Hematopoietic multipotent progenitor cell treated with erythropoietin and hydrocortisone succinate and interleukin-3 and kit ligand, for 6 days (in vitro differentiated cells): ENCODE results near the gene HSP90AA1.
"Not testable (repeated sequence)": the region's sequence is repeated elsewhere in the genome, so short reads cannot be mapped to it uniquely, and the experiment has no call there.

Experiments used
- DNase-seq: peaks from one replicate; pipeline ENCODE4 v3.0.0-alpha.2; 2015

The HSP90AA1 gene

DNA sequence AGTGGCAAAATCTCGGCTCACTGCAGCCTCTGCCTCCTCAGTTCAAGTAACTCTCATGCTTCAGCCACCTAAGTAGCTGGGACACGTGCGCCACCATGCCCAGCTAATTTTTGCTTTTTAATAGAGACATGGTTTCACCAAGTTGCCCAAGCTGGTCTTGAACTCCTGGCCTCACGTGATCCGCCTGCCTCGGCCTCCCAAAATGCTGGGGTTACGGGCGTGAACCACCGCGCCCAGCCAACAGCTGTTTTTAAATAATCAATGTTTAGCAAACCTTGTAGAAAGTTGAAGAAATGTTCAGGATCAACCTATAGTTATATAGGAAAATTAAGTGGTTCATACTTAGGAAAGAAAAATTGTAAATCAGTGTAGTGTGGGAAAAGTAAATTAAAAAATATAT lies 6.0 kb upstream of the HSP90AA1 start:
- DNase-seq = no peak

DNA sequence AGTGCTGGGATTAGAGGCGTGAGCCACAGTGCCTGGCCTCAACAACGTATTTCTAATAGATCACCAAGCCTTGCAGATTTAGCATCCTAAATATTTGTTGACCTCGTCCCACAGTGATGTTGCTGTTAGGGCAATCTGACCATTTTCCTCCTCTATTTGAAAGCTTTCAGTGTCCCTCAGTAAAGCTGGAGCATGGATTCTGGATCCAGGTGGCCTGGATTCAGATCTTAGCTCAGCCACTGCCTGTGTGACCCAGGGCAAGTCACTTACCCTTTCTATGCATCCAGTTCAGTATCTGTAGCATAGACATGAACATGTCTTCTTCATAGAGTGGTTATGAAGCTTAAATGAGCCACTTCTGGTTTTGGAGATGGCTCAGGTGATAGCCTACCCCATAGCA lies 3.9 kb upstream of the HSP90AA1 start:
- no peak for DNase-seq

DNA sequence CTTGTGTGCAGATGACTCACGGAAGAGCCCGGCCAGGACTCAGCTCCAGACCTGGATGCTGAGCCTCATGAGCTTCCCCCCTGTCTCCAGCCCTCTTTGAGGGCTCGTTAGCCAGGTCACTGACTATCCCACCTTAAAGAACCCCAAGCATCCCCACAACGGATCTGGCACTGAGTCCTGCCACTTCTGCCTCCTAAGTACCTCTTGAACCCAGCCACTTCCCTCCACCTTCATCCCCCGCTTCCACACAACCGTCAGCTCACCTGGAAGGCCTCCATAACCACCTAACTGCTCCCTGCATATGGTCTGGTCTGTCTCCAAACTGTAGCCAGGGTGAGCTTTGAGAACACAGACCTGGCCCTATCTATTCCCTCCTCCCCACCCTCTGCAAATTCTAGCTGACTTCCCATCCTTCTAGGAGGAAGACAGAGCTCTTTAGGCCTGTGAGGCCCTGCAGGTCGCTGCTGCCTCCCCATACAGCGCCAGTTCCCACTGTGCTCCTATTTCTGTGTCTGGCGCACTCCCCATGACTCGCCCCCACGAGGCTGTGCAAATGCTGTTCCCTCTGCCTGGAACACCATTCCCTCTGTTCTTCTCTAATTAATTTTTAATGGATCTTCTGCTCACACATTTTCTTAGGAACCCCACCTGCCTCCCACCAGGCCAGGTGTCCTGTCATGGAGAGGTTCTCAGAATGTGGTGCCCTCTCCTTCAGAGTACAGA lies 2.9 kb upstream of the HSP90AA1 start:
- DNase-seq = no peak

DNA sequence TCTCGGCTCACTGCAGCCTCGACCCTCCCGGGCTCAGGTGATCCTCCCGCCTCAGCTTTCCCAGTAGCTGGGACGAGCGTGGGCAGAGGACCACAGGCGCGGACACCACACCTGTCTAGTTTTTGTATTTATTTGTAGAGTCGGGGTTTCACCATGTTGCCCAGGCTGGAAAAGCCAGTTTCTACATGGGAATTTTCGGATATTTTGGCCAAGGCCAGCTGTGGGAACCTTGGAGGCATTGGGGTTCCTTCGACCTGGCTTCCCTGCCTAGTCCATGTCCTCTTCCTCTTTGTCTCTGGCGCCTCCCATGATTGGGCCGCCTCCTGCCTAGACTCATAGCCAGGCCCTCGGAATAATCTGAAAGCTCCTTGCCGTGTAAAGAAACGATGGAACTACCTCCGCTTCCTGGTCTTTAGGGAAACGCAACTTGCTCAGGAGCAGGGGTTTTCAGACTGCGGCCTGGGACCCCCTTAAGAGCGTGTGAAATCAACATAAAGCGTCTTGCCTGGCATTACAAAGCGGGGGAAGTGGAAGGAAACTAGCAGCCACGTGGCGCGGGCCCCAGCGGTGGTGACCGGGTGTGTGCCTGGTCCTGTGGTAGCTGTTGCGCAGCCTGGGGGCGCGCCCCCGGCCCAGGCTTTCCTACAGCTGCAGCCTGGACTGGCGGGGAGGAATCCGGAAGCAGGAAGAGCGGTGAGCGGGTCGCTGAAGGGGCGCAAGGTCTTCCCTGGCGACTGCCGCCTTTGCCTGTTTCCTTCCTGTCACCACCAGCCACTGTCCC lies 1.4 kb upstream of the HSP90AA1 start:
- peak; percentile 75 for DNase-seq

DNA sequence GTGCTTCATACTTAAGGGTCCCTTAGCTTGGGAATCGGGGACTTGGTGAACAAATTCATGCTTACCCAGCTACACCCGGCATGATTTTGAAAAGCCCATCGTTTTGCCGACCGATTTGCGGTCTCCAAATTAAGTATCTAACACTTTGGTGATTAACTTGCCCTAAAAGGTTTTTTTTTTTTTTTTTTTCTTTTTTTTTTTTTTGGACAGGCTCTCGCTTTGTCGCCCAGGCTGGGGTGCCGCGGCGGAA lies 843 bp upstream of the HSP90AA1 start:
- DNase-seq = no peak

DNA sequence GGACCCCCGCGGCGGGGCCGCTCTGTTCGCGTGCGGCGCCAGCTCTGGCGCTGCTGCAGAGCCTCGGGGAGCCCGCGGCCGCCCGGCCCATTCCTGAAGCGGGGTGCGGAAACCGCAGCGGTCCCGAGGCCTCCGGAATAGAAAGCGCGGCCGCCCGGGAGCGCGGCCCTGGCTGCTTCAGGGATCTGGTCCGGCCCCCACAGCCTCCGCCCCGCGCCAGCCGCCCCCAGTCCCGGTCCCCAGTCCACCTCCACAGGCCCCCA lies 204 bp downstream of the HSP90AA1 start:
- DNase-seq = no peak

DNA sequence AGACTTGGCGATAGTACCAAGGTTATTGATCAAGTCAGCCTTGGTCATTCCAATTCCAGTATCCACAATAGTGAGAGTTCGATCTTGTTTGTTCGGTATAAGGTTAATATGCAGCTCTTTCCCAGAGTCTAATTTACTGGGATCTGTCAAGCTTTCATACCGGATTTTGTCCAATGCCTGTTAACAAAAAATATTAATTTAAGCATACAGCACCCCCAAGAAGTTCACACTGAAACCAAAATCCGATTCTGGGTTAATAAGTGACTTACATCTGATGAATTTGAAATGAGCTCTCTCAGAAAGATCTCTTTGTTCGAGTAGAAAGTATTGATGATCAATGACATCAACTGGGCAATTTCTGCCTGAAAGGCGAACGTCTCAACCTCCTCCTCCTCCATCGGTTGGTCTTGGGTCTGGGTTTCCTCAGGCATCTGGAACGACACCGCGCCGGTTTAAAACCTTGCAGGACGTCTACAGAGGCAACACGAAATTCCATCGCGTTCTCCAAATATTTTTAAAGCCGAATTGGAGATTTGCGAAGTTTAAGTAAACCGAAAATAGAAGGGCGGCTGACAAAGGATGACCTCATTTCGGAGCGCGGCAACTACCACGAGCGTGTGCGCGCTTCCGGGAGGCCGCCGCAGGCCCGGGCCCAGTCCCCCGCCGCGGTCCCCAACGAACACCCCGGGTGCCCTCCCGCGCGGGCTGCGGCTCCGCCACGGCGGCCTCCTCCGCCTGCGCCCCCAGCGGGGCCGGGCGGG lies 716 bp downstream of the HSP90AA1 start:
- peak; percentile 74 for DNase-seq

DNA sequence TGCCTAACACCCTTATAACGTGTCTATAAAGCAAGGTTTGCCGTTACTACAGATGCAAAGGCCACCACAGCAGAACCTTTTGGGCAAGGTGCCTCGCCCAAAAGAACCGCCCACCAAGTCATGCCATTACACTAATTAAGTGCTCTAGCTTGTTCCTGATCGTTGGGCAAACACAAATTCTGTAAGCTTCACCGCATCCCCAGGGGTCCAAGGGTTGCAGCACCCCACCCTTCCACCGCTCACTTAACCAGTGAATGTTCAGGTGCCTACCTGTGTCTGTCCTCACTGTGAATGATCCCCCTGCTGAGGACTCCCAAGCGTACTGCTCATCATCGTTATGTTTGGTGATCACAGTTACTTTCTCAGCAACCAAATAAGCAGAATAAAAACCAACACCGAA lies 1.4 kb downstream of the HSP90AA1 start:
- DNase-seq = peak; percentile 39

DNA sequence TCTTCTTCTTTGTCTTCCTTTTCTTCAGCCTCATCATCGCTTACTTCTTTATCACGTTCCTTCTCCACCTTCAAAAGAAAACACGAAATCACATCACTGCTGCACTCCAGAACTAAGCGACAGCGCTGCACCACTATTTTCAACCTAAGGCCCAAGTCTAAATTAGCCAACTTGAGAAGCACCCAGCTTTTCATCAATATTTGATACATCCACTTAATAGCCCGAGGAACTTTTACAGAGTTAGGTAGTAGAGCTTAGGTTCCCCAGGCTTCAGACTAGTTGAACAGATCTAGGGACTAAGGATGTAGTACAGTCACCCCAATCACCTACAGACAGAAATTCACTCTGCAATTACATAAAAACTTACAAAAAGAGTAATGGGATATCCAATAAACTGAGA lies 1.9 kb downstream of the HSP90AA1 start:
- peak; percentile 2 for DNase-seq

DNA sequence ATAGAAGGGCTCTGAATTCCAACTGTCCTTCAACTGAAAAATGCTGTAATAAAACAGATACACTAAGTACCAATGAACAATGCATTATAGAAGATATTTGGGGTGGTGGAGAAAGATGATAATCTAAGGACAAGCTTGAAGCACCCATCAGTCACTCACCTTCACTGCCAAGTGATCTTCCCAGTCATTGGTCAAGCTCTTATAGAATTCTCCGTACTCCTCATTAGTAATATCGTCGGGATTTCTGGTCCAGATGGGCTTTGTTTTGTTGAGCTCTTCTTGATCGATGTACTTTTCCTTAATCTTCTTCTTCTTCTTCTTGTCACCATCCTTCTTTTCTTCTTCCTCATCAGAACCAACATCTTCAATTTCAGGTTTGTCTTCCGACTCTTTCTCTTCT lies 2.3 kb downstream of the HSP90AA1 start:
- DNase-seq = not testable (repeated sequence)

DNA sequence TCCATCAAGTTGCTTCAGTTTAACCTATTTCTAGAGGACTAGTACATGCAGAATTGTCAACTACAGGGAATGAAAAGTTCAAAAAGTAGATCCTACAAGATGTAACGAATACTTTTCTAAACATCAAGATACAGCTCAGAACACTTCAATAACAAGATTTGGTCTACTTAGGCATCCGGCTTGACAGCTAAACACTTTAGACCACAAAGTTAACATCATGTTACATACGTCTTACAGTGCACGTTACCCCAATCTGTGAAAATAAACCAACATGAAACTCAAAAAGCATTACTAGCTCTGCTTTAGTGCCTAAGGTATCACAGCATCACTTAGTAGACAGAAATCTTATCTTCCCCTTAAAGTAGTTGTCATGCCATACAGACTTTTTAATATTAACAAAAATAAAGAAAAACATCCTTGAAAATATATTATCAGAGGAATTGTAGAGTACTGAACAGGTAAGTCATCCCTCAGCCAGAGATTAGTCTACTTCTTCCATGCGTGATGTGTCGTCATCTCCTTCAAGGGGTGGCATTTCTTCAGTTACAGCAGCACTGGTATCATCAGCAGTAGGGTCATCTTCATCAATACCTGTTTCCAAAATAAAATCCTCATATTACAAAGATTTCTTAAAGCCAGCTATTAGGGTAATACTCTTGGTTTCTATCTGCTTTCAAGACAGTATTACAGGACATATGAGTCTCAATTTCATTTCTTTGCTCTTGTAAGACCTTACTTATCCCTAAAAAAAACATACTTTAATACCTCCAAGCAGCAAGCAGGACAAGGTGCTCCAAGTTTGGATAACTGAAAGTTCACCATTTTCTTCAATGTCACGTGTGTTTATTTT lies 5.4 kb downstream of the HSP90AA1 start:
- DNase-seq = no peak

DNA sequence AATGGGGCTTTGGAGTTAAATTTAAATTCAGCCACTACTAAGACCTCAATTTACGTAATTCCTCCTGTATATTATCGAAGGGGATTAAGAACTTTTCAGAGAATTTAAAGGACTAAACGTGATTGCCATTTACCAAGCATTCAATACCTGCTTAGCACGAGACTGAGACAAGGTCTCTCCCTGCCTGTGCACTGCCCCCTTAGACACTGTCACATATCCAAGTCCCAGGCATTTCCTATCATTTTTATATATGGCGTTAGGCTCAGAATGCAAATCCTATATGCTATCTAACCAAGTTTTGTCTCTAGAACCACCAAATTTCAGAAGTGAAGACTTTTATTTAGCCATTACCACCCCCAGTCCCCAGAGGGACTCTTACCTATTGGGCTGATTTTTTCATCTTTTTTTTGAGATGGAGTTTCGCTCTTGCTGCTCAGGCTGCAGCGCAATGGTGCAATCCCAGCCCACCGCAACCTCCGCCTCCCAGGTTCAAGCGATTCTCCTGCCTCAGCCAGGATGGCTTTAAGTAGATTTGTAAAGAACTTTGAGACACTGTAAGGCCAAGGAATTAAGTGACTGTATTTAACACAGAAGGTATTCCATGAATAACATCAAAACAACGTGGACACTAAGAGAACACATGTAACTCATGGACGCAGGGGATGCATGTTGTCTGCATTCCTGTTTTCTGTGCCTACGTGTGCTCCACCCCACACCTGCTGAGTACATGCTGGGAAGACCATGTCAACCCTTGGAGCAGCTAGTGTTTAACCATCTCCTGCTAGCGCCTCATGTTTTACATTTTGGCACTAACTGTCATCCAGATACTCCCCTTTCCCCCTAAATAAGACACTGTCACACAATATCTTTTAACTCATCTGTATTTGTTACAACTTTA lies 6.4 kb downstream of the HSP90AA1 start:
- peak; percentile 7 for DNase-seq

DNA sequence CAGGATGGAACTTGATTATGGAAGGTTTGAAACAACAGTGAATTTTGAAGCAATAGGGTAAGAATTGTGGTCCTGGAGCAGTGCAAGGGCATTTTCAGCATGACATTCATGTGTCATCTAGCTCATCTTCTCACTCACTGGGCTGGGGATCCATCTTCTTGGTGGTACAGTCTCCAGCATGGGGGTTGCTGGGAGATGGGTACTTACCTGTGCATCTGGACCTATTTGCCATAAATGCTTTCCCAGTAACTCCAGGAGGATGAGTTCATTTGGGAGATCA lies 7.2 kb downstream of the HSP90AA1 start:
- no peak for DNase-seq

DNA sequence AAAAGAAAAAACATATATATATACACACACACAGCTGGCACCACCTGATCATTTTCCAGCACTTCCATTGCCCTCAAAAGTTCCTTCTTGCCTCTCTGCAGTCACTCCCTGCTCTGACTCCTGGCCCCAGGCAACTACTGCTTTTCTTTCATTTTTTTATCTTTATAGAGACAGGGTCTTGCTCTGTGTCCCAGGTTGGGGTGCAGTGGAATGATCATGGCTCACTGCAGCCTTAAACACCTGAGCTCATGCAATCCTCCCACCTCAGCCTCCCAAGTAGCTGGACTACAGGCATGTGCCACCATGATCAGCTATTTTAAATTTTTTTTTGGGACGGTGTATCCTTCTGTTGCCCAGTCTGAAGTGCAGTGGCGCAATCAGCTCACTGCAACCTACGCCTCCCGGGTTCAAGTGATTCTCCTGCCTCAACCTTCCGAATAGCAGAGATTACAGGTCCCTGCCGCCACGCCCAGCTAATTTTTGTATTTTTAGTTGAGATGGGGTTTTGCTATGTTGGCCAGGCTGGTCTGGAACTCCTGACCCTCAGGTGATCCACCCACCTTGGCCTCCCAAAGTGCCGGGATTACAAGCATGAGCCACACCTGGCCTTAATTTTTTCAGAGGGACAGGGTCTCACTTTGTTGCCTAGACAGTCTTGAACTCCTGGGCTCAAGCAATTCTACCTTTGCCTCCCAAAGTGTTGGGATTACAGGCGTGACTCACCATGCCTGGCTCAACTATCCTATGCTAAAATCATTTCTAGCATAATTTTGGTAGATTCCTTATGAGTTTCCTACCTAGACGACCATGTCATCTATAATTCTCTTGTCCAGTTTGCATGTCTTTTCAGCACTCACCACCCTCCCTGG lies 7.8 kb downstream of the HSP90AA1 start:
- DNase-seq = no peak

DNA sequence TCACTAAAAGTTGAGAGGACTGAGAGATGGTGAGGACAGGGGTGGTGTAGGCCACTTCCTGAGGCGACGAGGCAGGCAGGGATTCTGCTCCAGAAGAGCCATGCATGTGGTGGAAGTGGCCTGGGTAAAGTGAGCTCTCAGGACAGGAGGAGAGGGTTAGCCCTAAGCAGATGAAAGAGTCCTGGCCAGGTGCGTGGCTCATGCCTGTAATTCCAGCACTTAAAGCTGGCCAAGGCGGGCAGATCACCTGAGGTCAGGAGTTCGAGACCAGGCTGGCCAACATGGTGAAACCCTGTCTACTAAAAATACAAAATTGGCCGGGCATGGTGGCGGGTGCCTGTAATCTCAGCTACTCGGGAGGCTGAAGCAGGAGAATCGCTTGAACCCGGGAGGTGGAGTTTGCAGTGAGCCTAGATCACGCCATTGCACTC lies 8.5 kb downstream of the HSP90AA1 start:
- not testable (repeated sequence) for DNase-seq

DNA sequence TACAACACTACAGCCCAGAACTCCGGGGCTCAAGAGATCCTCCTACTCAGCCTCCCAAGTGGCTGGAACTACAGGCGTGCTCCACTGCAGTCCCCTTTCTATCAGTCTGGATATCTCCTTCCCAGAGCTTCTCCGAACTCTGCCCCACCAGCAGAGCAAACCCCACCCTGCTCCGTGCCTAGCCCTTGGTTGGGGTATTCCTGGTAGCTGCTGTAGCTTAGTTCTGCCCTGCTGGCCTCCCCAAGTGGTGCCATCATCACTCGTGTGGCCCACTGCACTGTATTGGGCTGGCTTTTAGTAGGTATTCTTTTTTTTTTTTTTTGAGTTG lies 9.5 kb downstream of the HSP90AA1 start:
- no peak for DNase-seq

DNA sequence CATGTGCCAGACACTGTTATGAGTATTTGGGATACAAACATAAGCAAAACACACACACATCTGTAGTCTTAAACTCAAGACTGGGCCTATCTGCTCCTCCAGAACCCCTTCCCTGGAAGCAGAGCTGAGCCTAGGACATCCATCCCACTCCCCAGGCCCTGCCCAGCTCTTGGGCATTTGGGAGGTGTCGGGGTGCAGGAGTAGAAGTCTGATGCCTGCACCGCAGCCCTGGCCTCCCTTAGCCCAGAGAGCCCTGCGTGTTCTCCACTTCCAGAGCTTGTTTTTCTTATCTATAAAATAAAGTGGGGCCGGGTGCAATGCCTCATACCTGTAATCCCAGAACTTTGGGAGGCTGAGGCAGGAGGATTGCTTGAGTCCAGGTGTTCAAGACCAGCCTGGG lies 11.7 kb downstream of the HSP90AA1 start:
- no peak for DNase-seq

DNA sequence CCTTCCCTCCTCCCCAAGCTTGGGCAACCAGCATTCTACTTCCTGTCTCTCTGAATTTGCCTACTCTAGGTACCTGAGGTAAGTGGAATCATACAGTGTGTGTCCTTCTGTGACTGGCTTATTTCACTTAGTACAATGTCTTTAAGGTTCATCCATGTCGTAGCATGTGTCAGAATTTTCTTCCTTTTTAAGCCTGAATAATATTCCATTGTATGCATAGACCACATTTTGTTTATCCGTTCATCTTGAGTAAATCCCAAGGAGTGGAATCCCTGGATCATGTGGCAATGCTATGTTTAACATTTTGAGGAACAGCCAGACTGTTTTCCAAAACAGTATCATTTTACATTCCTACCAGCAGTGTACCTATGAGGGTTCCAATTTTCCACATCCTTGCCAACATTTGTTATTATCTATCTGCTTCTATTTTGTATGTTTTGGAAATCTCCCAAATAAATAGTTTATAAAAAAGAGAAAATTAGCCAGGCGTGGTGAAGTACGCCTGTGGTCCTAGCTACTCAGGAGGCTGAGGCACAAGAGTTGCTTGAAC lies 12.4 kb downstream of the HSP90AA1 start:
- DNase-seq = no peak

DNA sequence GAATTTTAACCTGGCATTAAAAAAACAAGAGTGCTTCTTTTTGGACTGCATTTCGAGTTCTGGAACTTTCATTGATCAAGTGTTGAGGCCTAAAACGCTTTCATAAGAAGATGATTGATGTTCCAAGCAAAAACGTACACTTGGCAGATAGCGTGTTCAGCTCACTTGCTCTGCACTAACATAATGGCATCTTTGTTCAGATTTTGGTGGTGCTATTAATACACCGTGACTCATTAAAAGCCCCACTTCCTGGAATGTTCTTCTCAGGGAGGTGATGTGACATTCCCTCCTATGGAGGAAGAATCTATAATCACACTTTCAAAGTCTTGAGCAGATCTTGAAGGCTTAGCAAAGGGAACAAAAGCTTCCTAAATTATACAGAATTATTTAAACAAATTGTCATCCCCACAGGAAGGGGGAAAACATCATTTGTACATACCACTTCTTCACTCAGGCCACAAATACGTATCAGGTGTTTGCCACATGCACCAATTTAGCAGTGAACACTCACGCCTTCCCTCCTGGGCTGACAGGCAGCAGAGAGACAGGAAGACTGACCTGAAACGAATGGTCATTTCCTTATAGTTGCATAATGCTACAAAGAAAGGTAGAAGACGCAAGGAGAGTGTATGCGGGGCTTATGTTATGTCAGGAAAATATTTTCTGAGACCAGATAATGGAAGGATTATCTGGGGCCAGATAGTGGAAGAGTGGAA lies 15.4 kb downstream of the HSP90AA1 start:
- DNase-seq = no peak

DNA sequence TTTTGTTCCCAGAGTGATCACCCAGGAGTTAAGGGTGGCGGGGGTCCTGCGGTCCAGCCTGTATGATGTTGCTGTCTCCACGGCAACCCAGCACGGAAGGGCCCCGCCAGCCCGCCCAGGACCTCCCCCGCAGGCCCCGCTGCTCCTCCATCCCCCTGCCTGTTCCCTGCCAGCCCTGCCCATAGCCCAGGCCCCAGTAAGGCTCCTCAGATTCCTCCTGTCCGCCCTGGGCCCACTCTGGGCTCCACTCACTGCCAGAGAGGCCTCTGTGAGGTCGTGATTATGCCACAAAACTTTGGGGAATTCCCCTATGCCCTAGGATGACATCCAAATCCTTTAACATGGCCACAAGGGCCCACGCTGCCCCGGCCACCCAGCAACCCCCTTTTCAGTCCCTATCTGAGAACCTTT lies 20.8 kb downstream of the HSP90AA1 start:
- DNase-seq = no peak

DNA sequence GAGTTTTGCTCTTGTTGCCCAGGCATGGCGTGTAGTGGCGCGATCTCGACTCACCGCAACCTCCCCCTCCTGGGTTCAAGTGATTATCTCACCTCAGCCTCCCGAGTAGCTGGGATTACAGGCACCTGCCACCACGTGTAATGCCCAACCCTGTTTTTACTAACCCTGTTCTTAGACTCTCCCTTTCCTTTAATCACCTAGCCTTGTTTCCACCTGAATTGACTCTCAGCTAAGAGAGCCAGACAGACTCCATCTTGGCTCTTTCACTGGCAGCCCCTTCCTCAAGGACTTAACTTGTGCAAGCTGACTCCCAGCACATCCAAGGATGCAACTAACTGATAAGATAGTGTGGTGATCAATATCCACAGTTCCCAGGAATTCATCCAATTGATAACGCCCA lies 22.3 kb downstream of the HSP90AA1 start:
- not testable (repeated sequence) for DNase-seq
